GM19372 (cell line): Measurements from ENCODE around the gene HPN.
"Not testable (repeated sequence)": the region's sequence is repeated elsewhere in the genome, so short reads cannot be mapped to it uniquely, and the experiment has no call there.

Experiments
- ATAC-seq: cut with Tn5 transposase; IDR thresholded peaks from one replicate; pipeline ENCODE4 v1.9.1; 2021; ENCODE audit warnings: mild to moderate bottlenecking, low read depth, moderate library complexity; ENCODE audit not compliant: unreplicated experiment

The HPN gene

GRCh38 chr19:35026418-35026817 lies 15.1 kb upstream of the HPN start:
- no peak for ATAC-seq

- no peak for ATAC-seq
These were observed 14.5 kb upstream of the HPN start for GRCh38 chr19:35027009-35027408.

GRCh38 chr19:35027851-35028599 lies 13.5 kb upstream of the HPN start:
- ATAC-seq, result no peak

- not testable (repeated sequence) for ATAC-seq
These were observed 13.0 kb upstream of the HPN start for GRCh38 chr19:35028600-35028885.

- not testable (repeated sequence) for ATAC-seq
These were observed 12.2 kb upstream of the HPN start for GRCh38 chr19:35029275-35029736.

GRCh38 chr19:35029737-35030256 lies 11.7 kb upstream of the HPN start:
- no peak for ATAC-seq

- no peak for ATAC-seq
These were observed 11.1 kb upstream of the HPN start, which contains the start of gene SCN1B for GRCh38 chr19:35030257-35031071. Gene SCN1B (plus strand): TSS chr19:35030470. CDS start chr19:35030821, 351 bp downstream.

GRCh38 chr19:35031072-35031881 lies 10.2 kb upstream of the HPN start:
- ATAC-seq, result no peak

- ATAC-seq, result no peak
These were observed 9.1 kb upstream of the HPN start for GRCh38 chr19:35032356-35032865.

GRCh38 chr19:35033067-35034004 lies 8.2 kb upstream of the HPN start:
- no peak for ATAC-seq

- no peak for ATAC-seq
These were observed 7.5 kb upstream of the HPN start for GRCh38 chr19:35034005-35034502.

GRCh38 chr19:35034588-35035382 lies 6.7 kb upstream of the HPN start:
- no peak for ATAC-seq

GRCh38 chr19:35037716-35038622 lies 3.6 kb upstream of the HPN start:
- no peak for ATAC-seq

GRCh38 chr19:35038623-35039512 lies 2.7 kb upstream of the HPN start:
- no peak for ATAC-seq

GRCh38 chr19:35039881-35040825 lies 1.4 kb upstream of the HPN start:
- ATAC-seq, result no peak
